ENCODE results near the gene SBNO1.

GRCh38 chr12:123369229-123369628 lies 4.6 kb upstream of the SBNO1 start:
- no peak for TF ChIP-seq CTCF (conservative IDR thresholded peaks at IDR 0.05; ENCODE audit: low read length)
- TF ChIP-seq EZH2phosphoT487 (IDR thresholded peaks at IDR 0.05; ENCODE audit: borderline replicate concordance), result no peak

Data from Loucy (cell line).